GM21447 (cell line): Measurements from ENCODE around the gene CASP2.
"Not testable (repeated sequence)": the region's sequence is repeated elsewhere in the genome, so short reads cannot be mapped to it uniquely, and the experiment has no call there.

Experiments
- ATAC-seq: cut with Tn5 transposase; IDR thresholded peaks from one replicate; pipeline ENCODE4 v1.9.1; 2021; ENCODE audit not compliant: unreplicated experiment

Gene CASP2

GRCh38 chr7:143289888-143290287 lies 1.7 kb downstream of the CASP2 start:
- ATAC-seq: not testable (repeated sequence)

GRCh38 chr7:143290293-143290692 lies 2.1 kb downstream of the CASP2 start:
- ATAC-seq: no peak

- no peak for ATAC-seq
Observed at GRCh38 chr7:143292876-143293275, 4.7 kb downstream of the CASP2 start.

GRCh38 chr7:143295870-143296269 lies 7.7 kb downstream of the CASP2 start:
- ATAC-seq: no peak

- ATAC-seq: no peak
Observed at GRCh38 chr7:143296686-143297085, 8.5 kb downstream of the CASP2 start.

- no peak for ATAC-seq
Observed at GRCh38 chr7:143299346-143299745, 11.2 kb downstream of the CASP2 start.

- ATAC-seq: peak; percentile 56
Observed at GRCh38 chr7:143299840-143300239, 11.7 kb downstream of the CASP2 start.

GRCh38 chr7:143300959-143301935 lies 13.1 kb downstream of the CASP2 start:
- ATAC-seq: no peak

- ATAC-seq: no peak
Observed at GRCh38 chr7:143303733-143304132, 15.6 kb downstream of the CASP2 start.

- ATAC-seq: no peak
Observed at GRCh38 chr7:143304938-143305337, 16.8 kb downstream of the CASP2 start.

GRCh38 chr7:143305423-143306070 lies 17.4 kb downstream of the CASP2 start:
- no peak for ATAC-seq

GRCh38 chr7:143308632-143309031 lies 20.5 kb downstream of the CASP2 start:
- ATAC-seq: no peak

GRCh38 chr7:143314127-143314526 lies 26.0 kb downstream of the CASP2 start:
- ATAC-seq: no peak

GRCh38 chr7:143315776-143316175 lies 27.6 kb downstream of the CASP2 start, which contains the start of gene CLCN1:
Gene CLCN1, plus strand, starts transcription at chr7:143316111. Its CDS starts 102 bp downstream, at chr7:143316213.
- no peak for ATAC-seq

- no peak for ATAC-seq
Observed at GRCh38 chr7:143316492-143316891, 28.3 kb downstream of the CASP2 start.

- no peak for ATAC-seq
Observed at GRCh38 chr7:143318661-143319060, 30.5 kb downstream of the CASP2 start.

GRCh38 chr7:143320620-143321019 lies 32.5 kb downstream of the CASP2 start:
- ATAC-seq: no peak

GRCh38 chr7:143321242-143321641 lies 33.1 kb downstream of the CASP2 start:
- ATAC-seq: no peak

- ATAC-seq: no peak
Observed at GRCh38 chr7:143321734-143322133, 33.6 kb downstream of the CASP2 start.

- ATAC-seq: no peak
Observed at GRCh38 chr7:143322760-143323633, 34.8 kb downstream of the CASP2 start.

- no peak for ATAC-seq
Observed at GRCh38 chr7:143323653-143324052, 35.5 kb downstream of the CASP2 start.
